ENCODE results near the gene BCOR. TPM values are rescaled to one million over a fixed set of nuclear protein-coding genes. Genes with fewer than 3 reads are reported as not detected.

Gene BCOR
- total RNA-seq (2014; rRNA removed; shearing (Covaris generic)) (55.6 and 64.3 TPM in 2 replicates), total RNA-seq (2022) (48.0 and 52.2 TPM in 2 replicates), Bru-seq, nascent RNA (percentile 66 among the genes with signal in this experiment), BruChase-seq, experiment 1, labeled RNA remaining after a 6-hour chase (percentile 61 among the genes with signal in this experiment), BruChase-seq, experiment 2, labeled RNA remaining after a 2-hour chase (percentile 70 among the genes with signal in this experiment)
- long read RNA-seq, full-length matches to known transcripts, result 1 of 85 reads
- long read RNA-seq, partial matches to known transcripts, result 50 of 85 reads
- long read RNA-seq, other reads (novel, unspliced or antisense), result 34 of 85 reads

GRCh38 chrX:40097504-40098263, at the start of gene BCOR:
BCOR (minus strand) TSS chrX:40097958; CDS start chrX:40077929, 20,029 bp downstream.
- Histone ChIP-seq H4K20me1 (ENCODE audit: insufficient read depth, low read length) (peaks cover 16% of the 10 kb centered on the region; the same call in 1 of the 2 replicates), H3K4me1 (ENCODE audit: insufficient read depth, low read length, poor library complexity, severe bottlenecking) (peaks cover 55% of the 10 kb centered on the region), H3K9me3 (ENCODE audit: low read length) (no peaks in the 10 kb centered on the region), H2AFZ (ENCODE audit: low read length) (no peak within 1 kb of the TSS), H3K36me3 (ENCODE audit: insufficient read depth, low read length) (peaks cover 8% of the 10 kb centered on the region; the same call in 1 of the 2 replicates), H3K79me2 (ENCODE audit: insufficient read depth, low read depth, low read length) (peaks cover 36% of the 10 kb centered on the region), H3K27ac (ENCODE audit: low read depth, low read length, poor library complexity, severe bottlenecking) (peak within 1 kb of the TSS; percentile 99), H3K4me3 (ENCODE audit: low read depth, low read length, poor library complexity, severe bottlenecking) (peak within 1 kb of the TSS; percentile 90), H3K9me2 (ENCODE audit: insufficient read depth, low read length) (no peaks in the 10 kb centered on the region), H3K4me2 (ENCODE audit: low read length) (peak within 1 kb of the TSS; percentile 96)
- intact Hi-C loops (cut with micrococcal nuclease; ENCODE audit: unreplicated experiment), result loop anchor here (2.0 to 10.0 kb wide), 5 partner anchors 29 to 333 kb away; no protein-coding TSS in a partner anchor
- CTCF ChIA-PET (ENCODE audit: unreplicated experiment), result interaction anchor here (0.6 to 1.6 kb wide), 3 partner anchors 12 to 71 kb away, joined by 3 to 4 read pairs (median 3); no protein-coding TSS in a partner anchor
- DNase-seq (ENCODE audit: low spot score), result peak; percentile 74
- TF ChIP-seq CTCF (conservative IDR thresholded peaks at IDR 0.05; ENCODE audit: low read length), result no peak
- TF ChIP-seq EZH2phosphoT487 (IDR thresholded peaks at IDR 0.05; ENCODE audit: borderline replicate concordance, low read depth, low read length), result no peak
- BruUV-seq (replicated peaks), result no TSS peak
- POLR2A ChIA-PET, result interaction anchor here (0.8 to 4.9 kb wide), 9 partner anchors 8 to 75 kb away, joined by 3 to 55 read pairs (median 6); no protein-coding TSS in a partner anchor

- ChIA-PET POLR2A (interaction anchor here (0.6 kb wide), 1 partner anchor 247 kb away, joined by 3 read pairs; no protein-coding TSS in a partner anchor), CTCF (ENCODE audit: unreplicated experiment) (interaction anchor here (0.6 kb wide), 1 partner anchor 391 kb away, joined by 3 read pairs; no protein-coding TSS in a partner anchor)
- DNase-seq (ENCODE audit: low spot score), result no peak
- Histone ChIP-seq H3K9me3 (ENCODE audit: low read length) (no peaks in the 10 kb centered on the region), H3K9me2 (ENCODE audit: insufficient read depth, low read length) (no peaks in the 10 kb centered on the region), H3K4me3 (ENCODE audit: low read depth, low read length, poor library complexity, severe bottlenecking) (no peak overlapping the region), H3K4me2 (ENCODE audit: low read length) (peak overlapping the region; percentile 76), H2AFZ (ENCODE audit: low read length) (no peak overlapping the region; the same call in 1 of the 2 replicates), H3K27ac (ENCODE audit: low read depth, low read length, poor library complexity, severe bottlenecking) (no peak overlapping the region), H3K36me3 (ENCODE audit: insufficient read depth, low read length) (no peaks in the 10 kb centered on the region), H3K79me2 (ENCODE audit: insufficient read depth, low read depth, low read length) (no peaks in the 10 kb centered on the region), H4K20me1 (ENCODE audit: insufficient read depth, low read length) (no peaks in the 10 kb centered on the region), H3K4me1 (ENCODE audit: insufficient read depth, low read length, poor library complexity, severe bottlenecking) (peaks cover 67% of the 10 kb centered on the region)
- TF ChIP-seq CTCF (conservative IDR thresholded peaks at IDR 0.05; ENCODE audit: low read length) (no peak), EZH2phosphoT487 (IDR thresholded peaks at IDR 0.05; ENCODE audit: borderline replicate concordance, low read depth, low read length) (no peak)
- BruUV-seq (replicated peaks), result no TSS peak
- intact Hi-C loops (cut with micrococcal nuclease; ENCODE audit: unreplicated experiment), result no loop called here
Observed at GRCh38 chrX:40147126-40147952, 49.6 kb upstream of the BCOR start.
